ENCODE results near the gene MBD1. TPM values are rescaled to one million over a fixed set of nuclear protein-coding genes. Genes with fewer than 3 reads are reported as not detected.

Gene MBD1
- total and polyA plus RNA-seq, 10 of the 15 experiments (the other 5 are each of a cell fraction or from before 2014, with no cell fraction given) = 8.4 to 97.7 (median 59.9) TPM

DNA sequence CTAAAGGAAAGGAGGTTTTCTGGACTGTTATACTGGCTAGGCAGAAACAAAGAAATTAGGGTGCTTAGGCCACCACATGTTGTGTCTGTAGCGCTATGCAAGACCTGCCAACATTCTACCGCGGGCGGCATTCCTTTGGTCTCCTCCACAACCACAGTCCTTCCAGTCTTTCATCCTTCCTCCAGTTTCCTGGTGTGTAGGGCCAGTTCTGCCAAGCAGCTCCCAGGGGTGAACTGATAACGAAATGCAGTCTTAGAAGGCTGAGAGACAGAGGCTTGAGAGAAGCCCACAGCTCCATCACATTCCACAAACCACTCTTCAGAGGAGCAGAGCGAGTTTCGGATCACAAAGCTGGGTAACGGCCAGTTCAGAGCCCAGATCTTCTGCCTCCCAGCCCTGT lies 25.6 kb upstream of the MBD1 start (continued):
- no peak for TF ChIP-seq CEBPZ (IDR thresholded peaks at IDR 0.05; ENCODE audit: low read depth, low read length)
- TF ChIP-seq SMARCA5 (IDR thresholded peaks at IDR 0.05) = no peak
- TF ChIP-seq FOS (IDR thresholded peaks at IDR 0.05; ENCODE audit: borderline replicate concordance, extremely low read depth, insufficient read length) = no peak
- TF ChIP-seq ATF7 (IDR thresholded peaks at IDR 0.05; ENCODE audit: low read depth) = no peak
- TF ChIP-seq, protein P1, sequence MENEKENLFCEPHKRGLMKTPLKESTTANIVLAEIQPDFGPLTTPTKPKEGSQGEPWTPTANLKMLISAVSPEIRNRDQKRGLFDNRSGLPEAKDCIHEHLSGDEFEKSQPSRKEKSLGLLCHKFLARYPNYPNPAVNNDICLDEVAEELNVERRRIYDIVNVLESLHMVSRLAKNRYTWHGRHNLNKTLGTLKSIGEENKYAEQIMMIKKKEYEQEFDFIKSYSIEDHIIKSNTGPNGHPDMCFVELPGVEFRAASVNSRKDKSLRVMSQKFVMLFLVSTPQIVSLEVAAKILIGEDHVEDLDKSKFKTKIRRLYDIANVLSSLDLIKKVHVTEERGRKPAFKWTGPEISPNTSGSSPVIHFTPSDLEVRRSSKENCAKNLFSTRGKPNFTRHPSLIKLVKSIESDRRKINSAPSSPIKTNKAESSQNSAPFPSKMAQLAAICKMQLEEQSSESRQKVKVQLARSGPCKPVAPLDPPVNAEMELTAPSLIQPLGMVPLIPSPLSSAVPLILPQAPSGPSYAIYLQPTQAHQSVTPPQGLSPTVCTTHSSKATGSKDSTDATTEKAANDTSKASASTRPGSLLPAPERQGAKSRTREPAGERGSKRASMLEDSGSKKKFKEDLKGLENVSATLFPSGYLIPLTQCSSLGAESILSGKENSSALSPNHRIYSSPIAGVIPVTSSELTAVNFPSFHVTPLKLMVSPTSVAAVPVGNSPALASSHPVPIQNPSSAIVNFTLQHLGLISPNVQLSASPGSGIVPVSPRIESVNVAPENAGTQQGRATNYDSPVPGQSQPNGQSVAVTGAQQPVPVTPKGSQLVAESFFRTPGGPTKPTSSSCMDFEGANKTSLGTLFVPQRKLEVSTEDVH (IDR thresholded peaks at IDR 0.05; ENCODE audit: low read depth, partially characterized antibody) = no peak
- no peak for TF ChIP-seq BACH1 (IDR thresholded peaks at IDR 0.05; ENCODE audit: borderline replicate concordance)
- no peak for TF ChIP-seq KDM1A (IDR thresholded peaks at IDR 0.05; ENCODE audit: borderline replicate concordance)
- no peak for TF ChIP-seq BMI1 (IDR thresholded peaks at IDR 0.05; ENCODE audit: borderline replicate concordance)
- TF ChIP-seq SIN3A (IDR thresholded peaks at IDR 0.05; ENCODE audit: low read depth, low read length) = no peak
- TF ChIP-seq WRNIP1 (IDR thresholded peaks at IDR 0.05; ENCODE audit: borderline replicate concordance, low read depth, low read length) = no peak
- TF ChIP-seq SUZ12 (IDR thresholded peaks at IDR 0.05; ENCODE audit: unreplicated experiment) = no peak

Measured in GM12878 (cell line).